ENCODE data around the gene LMO4. TPM values are rescaled to one million over a fixed set of nuclear protein-coding genes. Genes with fewer than 3 reads are reported as not detected.
A peak's percentile ranks its signal among the peaks of the same experiment; 100 is the strongest.

Gene LMO4
- total and polyA plus RNA-seq, 5 donors, result 46.0 to 62.7 (median 47.3) TPM

DNA sequence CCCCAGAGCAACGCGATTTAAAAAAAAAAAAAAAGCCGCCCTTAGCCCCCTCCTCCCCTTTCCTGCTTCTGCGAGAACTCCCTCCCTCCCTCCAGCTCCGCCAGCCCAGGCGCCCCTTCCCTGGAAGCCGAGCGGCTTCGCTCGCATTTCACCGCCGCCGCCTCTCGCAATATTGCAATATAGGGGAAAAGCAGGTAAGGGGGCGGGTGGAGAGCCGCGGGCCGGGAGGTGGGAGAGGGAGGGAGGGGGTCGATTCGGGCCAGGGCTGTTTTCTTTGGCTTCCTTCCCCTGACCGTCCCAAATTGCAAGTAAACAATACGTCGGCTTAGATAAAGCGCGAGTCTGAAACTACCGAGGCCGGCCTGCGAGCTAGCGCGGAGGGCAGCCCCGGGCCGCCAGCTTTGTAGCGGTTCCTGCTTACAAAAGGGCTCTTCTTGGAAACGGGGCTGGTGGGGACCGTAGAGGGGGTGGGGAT lies 408 bp downstream of the LMO4 start:
- Histone ChIP-seq H3K27ac (ENCODE audit: low read length) (peak overlapping the region; percentile 100), H3K4me3 (ENCODE audit: low read length) (peak overlapping the region; percentile 87), H3K27me3 (ENCODE audit: control insufficient read depth, insufficient read depth) (no peaks in the 10 kb centered on the region), H3K4me1 (ENCODE audit: control insufficient read depth, insufficient read depth, low read length) (no peaks in the 10 kb centered on the region), H3K9me3 (ENCODE audit: control insufficient read depth, low read length) (no peaks in the 10 kb centered on the region)
- peak; percentile 4 to 10 for ATAC-seq
- under 1% methylated on average over 35 of the region's 35 CpGs for WGBS
- intact Hi-C loops (cut with DNase I), result loop anchor here (5.0 to 10.0 kb wide), 3 partner anchors 623 to 736 kb away; no protein-coding TSS in a partner anchor
- DNase-seq, result peak; percentile 58 to 82 (median 79)

DNA sequence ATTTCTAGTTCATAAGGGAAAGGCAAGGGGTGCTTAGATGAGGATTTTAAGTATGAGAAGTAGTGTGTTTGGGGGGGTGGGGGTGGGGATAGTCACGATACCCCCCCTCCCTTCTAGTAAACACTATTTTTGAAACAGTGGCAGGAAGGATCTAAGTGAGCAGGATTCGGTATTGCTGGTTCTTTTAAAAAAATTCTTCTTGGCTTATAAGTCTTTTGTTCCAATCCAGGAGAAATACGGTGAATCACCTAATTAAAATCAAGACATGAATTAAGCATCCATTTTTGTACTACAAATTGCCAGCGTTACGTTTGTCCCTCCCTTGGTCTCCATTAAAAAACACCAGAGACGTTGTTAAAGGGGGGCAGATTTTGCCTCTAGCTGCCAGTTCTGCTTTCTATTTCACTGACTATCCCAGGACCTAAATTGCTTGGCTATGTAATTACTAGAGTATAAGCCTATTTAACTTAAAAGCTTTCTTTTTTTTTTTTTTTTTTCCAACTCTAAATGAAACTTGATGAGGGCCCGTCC lies 911 bp downstream of the LMO4 start:
- Histone ChIP-seq H3K9me3 (ENCODE audit: control insufficient read depth, low read length) (no peaks in the 10 kb centered on the region), H3K27me3 (ENCODE audit: control insufficient read depth, insufficient read depth) (no peaks in the 10 kb centered on the region), H3K4me1 (ENCODE audit: control insufficient read depth, insufficient read depth, low read length) (peaks cover 3% of the 10 kb centered on the region), H3K27ac (ENCODE audit: low read length) (peak overlapping the region; percentile 100), H3K4me3 (ENCODE audit: low read length) (peak overlapping the region; percentile 87)
- no peak for ATAC-seq
- WGBS, result under 1% methylated on average over 7 of the region's 7 CpGs
- intact Hi-C loops (cut with DNase I), result loop anchor here (5.0 to 10.0 kb wide), 5 partner anchors 135 to 735 kb away; no protein-coding TSS in a partner anchor
- DNase-seq, result no peak

DNA sequence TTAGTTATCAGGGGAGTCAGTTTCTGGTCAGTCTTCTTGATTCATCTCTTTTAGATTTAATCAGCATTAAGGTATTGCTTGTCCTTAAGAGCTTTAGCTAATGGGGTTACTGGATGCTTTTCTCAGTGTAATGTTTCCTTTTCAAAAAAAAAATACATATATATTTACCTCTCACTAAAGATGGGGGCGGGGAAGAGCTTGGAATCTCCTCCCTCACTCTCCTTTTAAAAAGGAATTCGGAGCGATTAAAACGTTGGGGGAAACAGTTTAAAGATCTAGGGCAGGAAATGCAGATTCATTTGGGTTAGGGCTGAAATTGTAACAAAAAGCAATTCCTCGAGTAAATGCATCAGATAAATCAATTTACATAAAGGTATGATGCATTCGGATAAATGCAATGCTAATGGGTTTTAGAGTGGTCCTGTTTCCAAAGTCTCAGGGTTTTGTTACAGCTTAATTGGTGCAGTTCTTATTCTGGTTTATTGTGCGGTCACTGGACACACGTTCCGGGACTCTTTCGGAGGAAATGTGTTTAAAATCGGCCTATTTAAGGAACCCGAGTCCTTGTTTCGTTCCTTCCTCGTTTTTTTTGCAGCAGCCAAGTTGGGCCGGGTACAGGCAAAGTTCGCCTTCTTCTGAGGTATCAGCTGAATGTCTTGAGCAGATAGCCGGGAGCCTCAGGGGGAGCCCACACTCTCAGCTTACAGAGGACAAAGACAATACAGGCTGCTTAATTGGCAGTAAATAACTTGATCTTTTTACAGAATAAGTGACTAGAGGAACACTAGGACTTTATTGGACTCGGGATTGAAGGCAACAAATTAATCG lies 1.6 kb downstream of the LMO4 start:
- Histone ChIP-seq H3K27ac (ENCODE audit: low read length) (peak overlapping the region; percentile 71), H3K4me1 (ENCODE audit: control insufficient read depth, insufficient read depth, low read length) (peaks cover 3% of the 10 kb centered on the region), H3K27me3 (ENCODE audit: control insufficient read depth, insufficient read depth) (no peaks in the 10 kb centered on the region), H3K9me3 (ENCODE audit: control insufficient read depth, low read length) (no peaks in the 10 kb centered on the region), H3K4me3 (ENCODE audit: low read length) (peak overlapping the region; percentile 87)
- no peak for ATAC-seq
- intact Hi-C loops (cut with DNase I), result loop anchor here in 1 of 4 donors (10.0 kb wide), 2 partner anchors 135 to 355 kb away; no protein-coding TSS in a partner anchor
- DNase-seq, result peak in 2 of 3 donors; percentile 24 to 60
- under 1% methylated on average over 19 of the region's 19 CpGs for WGBS

- intact Hi-C loops (cut with DNase I), result loop anchor here in 1 of 4 donors (10.0 kb wide), 2 partner anchors 134 to 354 kb away; no protein-coding TSS in a partner anchor
- no peaks in the 10 kb centered on the region for H3K27me3 ChIP-seq (ENCODE audit: control insufficient read depth, insufficient read depth)
- H3K4me1 ChIP-seq (ENCODE audit: control insufficient read depth, insufficient read depth, low read length), result peaks cover 3% of the 10 kb centered on the region
- H3K27ac ChIP-seq (ENCODE audit: low read length), result peak overlapping the region; percentile 96
- H3K4me3 ChIP-seq (ENCODE audit: low read length), result peak overlapping the region; percentile 87
- WGBS, result under 1% methylated on average over 10 of the region's 10 CpGs
- no peaks in the 10 kb centered on the region for H3K9me3 ChIP-seq (ENCODE audit: control insufficient read depth, low read length)
- DNase-seq, result no peak
- no peak for ATAC-seq
Observed at GRCh38 chr1:87330885-87331364, 2.2 kb downstream of the LMO4 start.

- Histone ChIP-seq H3K27ac (ENCODE audit: low read length) (peak overlapping the region; percentile 96), H3K27me3 (ENCODE audit: control insufficient read depth, insufficient read depth) (no peaks in the 10 kb centered on the region), H3K4me3 (ENCODE audit: low read length) (peak overlapping the region; percentile 87), H3K9me3 (ENCODE audit: control insufficient read depth, low read length) (no peaks in the 10 kb centered on the region), H3K4me1 (ENCODE audit: control insufficient read depth, insufficient read depth, low read length) (peaks cover 3% of the 10 kb centered on the region)
- DNase-seq (peak; percentile 88 to 95 (median 95)), ATAC-seq (peak; percentile 73 to 76)
- under 1% methylated on average over 63 of the region's 65 CpGs for WGBS
- intact Hi-C loops (cut with DNase I), result loop anchor here in 1 of 4 donors (10.0 kb wide), 2 partner anchors 133 to 353 kb away; no protein-coding TSS in a partner anchor
Observed at GRCh38 chr1:87331365-87332241, 2.9 kb downstream of the LMO4 start.

GRCh38 chr1:87333692-87334347 lies 5.1 kb downstream of the LMO4 start:
- Histone ChIP-seq H3K27ac (ENCODE audit: low read length) (peak overlapping the region; percentile 68), H3K9me3 (ENCODE audit: control insufficient read depth, low read length) (no peaks in the 10 kb centered on the region), H3K27me3 (ENCODE audit: control insufficient read depth, insufficient read depth) (no peaks in the 10 kb centered on the region), H3K4me3 (ENCODE audit: low read length) (peak overlapping the region; percentile 87), H3K4me1 (ENCODE audit: control insufficient read depth, insufficient read depth, low read length) (peaks cover 6% of the 10 kb centered on the region)
- 49% methylated on average over 10 of the region's 10 CpGs for WGBS
- intact Hi-C loops (cut with DNase I), result loop anchor here in 1 of 4 donors (10.0 kb wide), 2 partner anchors 131 to 351 kb away; no protein-coding TSS in a partner anchor
- DNase-seq, result peak in 1 of 3 donors; percentile 12
- no peak for ATAC-seq

- H3K27me3 ChIP-seq (ENCODE audit: control insufficient read depth, insufficient read depth), result no peaks in the 10 kb centered on the region
- WGBS, result 16% methylated on average over 28 of the region's 28 CpGs
- H3K27ac ChIP-seq (ENCODE audit: low read length), result peak overlapping the region; percentile 68
- DNase-seq (peak; percentile 24 to 62 (median 59)), ATAC-seq (peak in 1 of 2 donors; percentile 6)
- peak overlapping the region; percentile 87 for H3K4me3 ChIP-seq (ENCODE audit: low read length)
- peaks cover 6% of the 10 kb centered on the region for H3K4me1 ChIP-seq (ENCODE audit: control insufficient read depth, insufficient read depth, low read length)
- intact Hi-C loops (cut with DNase I), result loop anchor here in 1 of 4 donors (10.0 kb wide), 2 partner anchors 130 to 350 kb away; no protein-coding TSS in a partner anchor
- no peaks in the 10 kb centered on the region for H3K9me3 ChIP-seq (ENCODE audit: control insufficient read depth, low read length)
Observed at GRCh38 chr1:87334351-87335174, 5.9 kb downstream of the LMO4 start.

DNA sequence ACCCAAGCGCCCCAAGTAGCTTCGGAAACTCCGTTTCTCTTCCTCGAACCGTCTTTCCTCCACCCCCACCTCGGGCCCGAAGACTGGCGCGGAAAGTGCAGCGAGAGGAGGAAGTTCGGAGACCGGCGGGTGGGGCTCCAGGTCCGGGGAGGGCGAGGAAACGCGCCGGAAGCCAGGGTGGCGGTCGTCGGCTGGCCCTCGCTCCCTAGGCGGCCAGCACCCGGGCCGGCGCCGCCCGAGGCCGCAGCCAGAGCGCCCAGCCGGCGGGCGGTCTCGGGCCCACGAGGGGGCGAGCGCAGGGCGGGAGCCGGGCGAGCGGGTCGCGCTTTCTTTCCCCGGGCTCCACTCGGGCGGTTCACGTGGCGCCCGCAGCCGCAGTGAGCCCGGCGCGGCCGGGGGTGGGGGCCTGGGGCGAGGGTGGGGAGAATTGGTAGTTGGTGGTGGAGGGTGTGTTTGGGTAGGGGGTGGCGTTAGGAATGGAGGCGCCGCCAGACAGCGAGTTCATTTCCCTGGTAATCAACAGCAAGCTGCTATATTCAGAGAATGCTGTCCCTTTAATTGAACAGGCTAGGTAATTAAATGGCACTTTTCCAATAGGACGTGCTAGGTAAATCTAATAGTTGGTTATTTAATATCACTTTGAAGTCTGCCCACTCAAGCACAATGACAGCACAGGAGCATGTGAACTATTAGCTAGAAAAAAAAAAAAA lies 6.7 kb downstream of the LMO4 start:
- peak overlapping the region; percentile 87 for H3K4me3 ChIP-seq (ENCODE audit: low read length)
- no peaks in the 10 kb centered on the region for H3K27me3 ChIP-seq (ENCODE audit: control insufficient read depth, insufficient read depth)
- peaks cover 6% of the 10 kb centered on the region for H3K4me1 ChIP-seq (ENCODE audit: control insufficient read depth, insufficient read depth, low read length)
- WGBS, result under 1% methylated on average over 60 of the region's 60 CpGs
- DNase-seq (peak; percentile 83 to 90 (median 90)), ATAC-seq (peak; percentile 71 to 84)
- no peaks in the 10 kb centered on the region for H3K9me3 ChIP-seq (ENCODE audit: control insufficient read depth, low read length)
- peak overlapping the region; percentile 57 for H3K27ac ChIP-seq (ENCODE audit: low read length)
- intact Hi-C loops (cut with DNase I), result loop anchor here in 1 of 4 donors (10.0 kb wide), 2 partner anchors 129 to 349 kb away; no protein-coding TSS in a partner anchor

DNA sequence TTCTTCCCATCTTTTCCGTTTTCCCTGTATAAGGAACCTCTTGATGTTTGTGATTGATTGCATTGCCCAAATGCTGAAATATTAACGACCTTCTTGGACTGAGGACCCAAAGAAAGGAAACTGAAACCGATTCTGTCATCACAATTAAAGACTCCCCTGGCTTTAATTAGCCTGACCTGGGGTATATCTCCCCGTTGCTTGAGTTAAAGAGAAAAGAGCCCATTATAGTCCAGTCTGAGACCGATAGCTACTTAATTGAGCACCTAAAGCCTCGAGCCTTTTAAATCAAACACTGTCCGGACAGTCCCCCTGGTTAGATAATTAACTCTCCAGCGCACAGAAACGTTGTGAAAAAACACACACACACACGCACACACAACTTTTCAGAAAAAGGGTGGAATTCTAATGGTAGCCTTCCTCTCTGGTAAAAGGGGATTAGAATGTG lies 8.0 kb downstream of the LMO4 start:
- ATAC-seq (no peak), DNase-seq (no peak)
- Histone ChIP-seq H3K27me3 (ENCODE audit: control insufficient read depth, insufficient read depth) (no peaks in the 10 kb centered on the region), H3K4me3 (ENCODE audit: low read length) (peak overlapping the region; percentile 31), H3K27ac (ENCODE audit: low read length) (no peak overlapping the region), H3K4me1 (ENCODE audit: control insufficient read depth, insufficient read depth, low read length) (peaks cover 6% of the 10 kb centered on the region), H3K9me3 (ENCODE audit: control insufficient read depth, low read length) (no peaks in the 10 kb centered on the region)
- intact Hi-C loops (cut with DNase I), result loop anchor here in 1 of 4 donors (10.0 kb wide), 2 partner anchors 128 to 348 kb away; no protein-coding TSS in a partner anchor
- WGBS, result 46% methylated on average over 10 of the region's 10 CpGs
